GM21737 (cell line): ENCODE results near the gene CHRNA4.

Experiments used
- ATAC-seq: cut with Tn5 transposase; IDR thresholded peaks from one replicate; pipeline ENCODE4 v1.9.1; 2021; ENCODE audit warnings: mild to moderate bottlenecking, moderate library complexity; ENCODE audit not compliant: unreplicated experiment

CHRNA4 gene

DNA sequence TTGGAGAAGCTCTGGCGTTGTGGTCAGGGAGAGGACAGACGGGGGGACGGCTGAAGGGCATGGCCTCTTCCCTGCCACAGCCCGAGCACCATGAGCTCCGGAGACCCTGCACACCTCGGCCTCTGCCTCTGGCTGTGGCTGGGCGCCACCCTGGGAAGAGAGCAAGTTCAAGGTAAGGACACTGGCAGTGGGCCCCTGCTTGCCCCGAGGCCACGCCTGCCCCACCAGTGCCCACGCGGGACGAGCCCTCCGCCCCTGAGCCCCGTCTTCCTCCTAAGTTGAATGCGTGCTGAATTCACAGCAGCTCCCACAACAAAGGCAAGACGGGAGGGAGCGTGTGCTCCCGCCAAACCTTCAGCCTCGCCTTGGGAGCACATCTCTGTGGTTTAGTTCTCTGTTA, 66.1 kb downstream of the CHRNA4 start:
- ATAC-seq = no peak

DNA sequence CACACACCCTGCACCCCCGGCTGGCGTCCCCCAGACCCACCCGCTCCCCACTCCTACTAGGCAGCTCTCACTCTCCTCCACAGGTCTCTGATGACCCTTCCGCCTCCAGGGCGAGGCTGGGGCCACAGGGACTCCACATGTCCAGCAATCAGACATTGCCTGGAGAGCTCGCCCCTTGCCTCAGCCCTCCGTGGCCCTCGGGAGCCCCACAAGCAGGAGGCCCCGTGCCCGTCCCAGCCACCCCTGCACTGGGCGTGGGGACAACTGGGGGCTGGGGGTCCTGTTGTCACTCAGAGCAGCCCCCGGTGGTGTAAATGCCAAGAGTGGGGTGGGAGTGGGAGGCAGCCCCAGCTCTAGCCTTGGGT, 66.6 kb downstream of the CHRNA4 start:
- no peak for ATAC-seq

DNA sequence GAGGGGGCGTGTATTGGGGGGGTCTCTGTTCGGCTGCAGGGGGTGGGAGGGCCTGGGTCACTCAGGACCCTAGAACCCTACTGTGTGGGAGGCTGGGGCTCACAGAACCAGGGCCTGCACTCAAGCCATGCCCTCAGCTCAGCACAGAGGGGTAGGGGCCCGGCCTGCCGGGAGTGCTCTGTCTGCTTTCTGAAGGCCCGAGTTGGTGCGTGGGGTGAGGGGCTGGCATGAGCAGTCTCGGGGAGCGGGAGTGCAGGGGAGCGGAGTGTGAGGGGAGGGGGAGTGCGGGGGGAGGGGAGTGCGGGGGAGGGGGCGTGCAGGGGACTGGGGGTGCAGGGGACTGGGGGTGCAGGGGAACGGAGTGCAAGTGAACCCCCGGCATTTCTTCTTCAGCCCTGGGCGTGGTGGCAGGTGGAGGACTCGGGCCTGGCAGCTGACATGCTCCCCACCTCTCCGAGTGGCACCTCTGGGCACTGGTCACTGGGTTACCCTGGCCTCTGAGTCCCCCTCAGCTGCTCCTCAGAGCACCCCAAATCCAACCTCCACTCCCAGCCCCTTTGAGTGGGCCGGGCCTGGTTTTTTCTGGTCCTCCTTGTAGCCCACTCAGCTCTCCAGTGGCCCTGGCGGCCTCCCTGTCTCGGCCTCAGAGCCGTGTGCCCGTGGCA, 67.1 kb downstream of the CHRNA4 start:
- no peak for ATAC-seq

DNA sequence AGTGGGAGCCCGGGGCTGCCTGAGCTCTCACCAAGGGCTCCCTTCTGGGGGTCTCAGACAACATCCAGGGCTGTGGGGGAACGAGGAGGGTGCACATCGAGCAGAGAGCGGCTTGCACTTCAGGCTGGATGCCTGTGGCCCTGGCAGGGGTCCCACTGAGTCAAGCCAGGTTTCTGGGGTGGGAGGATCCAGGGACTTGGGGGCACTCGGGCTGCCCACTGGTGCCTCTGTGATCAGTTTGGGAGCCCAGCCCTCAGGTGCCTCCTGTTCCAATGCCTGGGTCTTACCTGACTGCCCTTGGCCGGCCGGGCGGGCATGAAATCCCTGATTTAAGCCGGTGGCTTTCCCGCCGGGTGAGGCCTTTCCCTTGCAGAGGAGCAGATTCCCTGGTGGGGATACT, 67.7 kb downstream of the CHRNA4 start:
- ATAC-seq = no peak
